Fibroblast of skin of scalp (primary cell): Measurements from ENCODE around the gene RHBDF2.
"Not testable (repeated sequence)": the region's sequence is repeated elsewhere in the genome, so short reads cannot be mapped to it uniquely, and the experiment has no call there.

Experiments
- DNase-seq: peaks from one replicate; pipeline ENCODE4 v3.0.0-alpha.2; 2013

RHBDF2 gene

DNA sequence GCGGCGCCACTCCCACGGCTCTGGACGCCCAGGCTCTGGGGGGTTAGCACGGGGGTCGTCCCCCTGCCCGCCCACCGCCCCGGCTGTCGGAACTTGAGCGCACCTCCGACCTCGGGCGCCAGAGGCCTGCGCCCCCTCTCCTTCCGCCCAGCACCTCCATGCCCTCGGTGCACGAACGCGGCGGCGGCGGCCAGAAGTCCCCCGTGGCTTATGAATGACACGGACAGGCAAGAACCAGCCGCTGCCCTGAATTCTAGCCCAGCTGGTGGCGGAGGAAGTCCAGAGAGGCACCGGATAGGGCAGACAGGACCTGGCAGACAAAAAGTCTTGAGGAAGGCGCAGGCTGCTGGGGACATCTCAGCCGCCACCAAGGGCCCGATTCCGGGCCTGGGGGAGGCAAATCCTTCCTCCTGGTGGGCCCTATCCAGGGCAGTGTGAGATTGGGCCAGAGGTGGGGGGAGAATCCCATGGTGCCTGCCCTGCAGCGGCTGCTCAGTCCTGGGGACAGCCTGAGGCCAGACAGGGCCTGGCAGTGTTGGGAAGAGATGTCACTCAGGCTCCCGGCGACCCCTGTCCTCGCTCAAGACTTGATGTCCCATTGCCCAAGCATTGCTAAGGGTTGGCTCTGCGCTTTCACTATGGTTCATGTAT lies 37.2 kb upstream of the RHBDF2 start:
- DNase-seq, result no peak

DNA sequence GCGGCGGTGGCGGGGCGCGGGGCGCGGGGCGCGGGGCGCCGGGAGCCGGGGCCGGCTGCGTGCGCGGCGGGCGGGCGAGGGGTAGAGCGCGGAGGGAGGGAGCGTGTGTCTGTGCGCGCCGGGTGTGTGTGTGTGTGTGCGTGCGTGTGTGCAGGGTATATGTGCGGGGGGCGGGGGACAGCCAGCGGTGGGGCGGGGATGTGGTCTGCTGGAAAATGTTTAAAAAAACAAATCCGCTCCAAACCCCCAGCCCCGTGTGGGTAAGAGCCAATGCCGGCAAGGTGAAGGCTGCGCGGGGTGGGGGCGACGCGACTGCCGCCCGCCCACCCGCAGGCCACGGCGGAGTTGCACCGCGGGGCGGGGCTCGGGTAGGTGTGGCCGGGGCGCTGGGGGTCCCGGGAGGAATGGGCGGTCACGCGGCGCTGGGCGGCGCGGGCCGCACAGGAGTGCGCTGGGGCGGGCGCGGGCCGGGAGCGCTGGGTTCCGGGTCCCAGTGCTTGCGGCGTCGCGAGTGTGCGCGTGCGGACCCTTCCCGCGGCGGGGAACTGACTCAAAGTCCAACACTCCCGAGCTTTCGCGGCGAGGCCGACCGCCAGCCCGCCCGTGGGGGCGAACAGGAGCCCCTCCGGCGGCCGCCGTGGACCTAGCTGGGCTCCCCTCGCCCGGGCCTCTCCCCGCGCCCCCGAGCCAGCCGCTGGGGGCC lies 36.5 kb upstream of the RHBDF2 start, which contains the start of gene CYGB:
TSS of gene CYGB (minus strand) at position 132 of the 703 bp plus-strand sequence. CDS start 167 bp downstream, outside the sequence.
- DNase-seq, result peak; percentile 43

DNA sequence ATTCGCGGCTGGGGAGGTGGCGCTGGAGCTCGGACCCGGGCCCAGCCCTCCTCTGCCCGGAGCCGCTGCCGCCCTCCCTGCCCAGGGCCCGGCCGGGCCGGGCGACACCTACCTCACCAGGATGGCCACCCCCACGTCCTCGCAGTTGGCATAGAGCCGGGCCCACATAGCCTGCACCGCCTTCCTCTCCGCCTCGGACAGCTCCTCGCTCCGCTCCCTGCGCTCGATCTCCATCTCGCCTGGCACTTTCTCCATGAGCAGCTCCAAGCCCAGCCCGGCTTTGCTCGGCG lies 36.0 kb upstream of the RHBDF2 start:
- peak; percentile 33 for DNase-seq

DNA sequence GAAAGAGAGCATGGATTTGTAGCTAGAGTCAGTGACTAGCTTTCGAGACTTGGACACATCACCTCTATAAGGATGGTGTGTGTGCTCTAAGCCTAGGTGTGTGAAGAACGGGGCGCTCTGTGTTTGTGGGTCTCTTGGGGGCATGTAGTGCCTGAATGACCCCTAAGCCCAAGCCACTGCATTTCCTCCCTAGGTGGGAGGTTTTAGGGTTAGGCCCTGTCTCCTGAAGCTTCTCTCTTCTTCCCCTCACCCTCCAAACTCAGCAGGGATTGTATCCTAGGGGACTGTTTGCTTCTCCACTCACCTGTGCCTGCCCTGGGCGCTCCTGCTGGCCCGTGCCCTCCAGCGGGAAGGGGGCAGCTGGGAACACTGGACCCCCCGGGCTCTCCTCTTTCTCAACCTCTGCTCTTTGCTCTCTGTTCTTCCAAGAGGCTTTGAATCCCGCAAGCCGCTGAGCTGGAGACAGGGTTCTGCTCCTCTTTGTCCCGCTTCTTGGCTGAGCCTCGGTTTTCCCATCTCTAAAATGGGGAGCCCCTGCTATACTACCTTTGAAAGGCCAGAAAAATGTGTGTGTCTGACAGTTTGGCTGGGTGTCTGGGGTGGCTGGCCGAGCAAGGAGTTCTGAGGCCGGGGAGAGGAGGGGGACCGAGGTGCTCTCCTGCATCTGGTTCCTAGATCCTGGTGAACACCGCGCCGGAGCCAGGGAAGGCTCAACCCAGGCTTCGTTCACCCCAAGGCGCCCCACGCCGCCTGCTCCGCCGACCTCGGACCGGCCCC lies 35.5 kb upstream of the RHBDF2 start:
- DNase-seq, result no peak

DNA sequence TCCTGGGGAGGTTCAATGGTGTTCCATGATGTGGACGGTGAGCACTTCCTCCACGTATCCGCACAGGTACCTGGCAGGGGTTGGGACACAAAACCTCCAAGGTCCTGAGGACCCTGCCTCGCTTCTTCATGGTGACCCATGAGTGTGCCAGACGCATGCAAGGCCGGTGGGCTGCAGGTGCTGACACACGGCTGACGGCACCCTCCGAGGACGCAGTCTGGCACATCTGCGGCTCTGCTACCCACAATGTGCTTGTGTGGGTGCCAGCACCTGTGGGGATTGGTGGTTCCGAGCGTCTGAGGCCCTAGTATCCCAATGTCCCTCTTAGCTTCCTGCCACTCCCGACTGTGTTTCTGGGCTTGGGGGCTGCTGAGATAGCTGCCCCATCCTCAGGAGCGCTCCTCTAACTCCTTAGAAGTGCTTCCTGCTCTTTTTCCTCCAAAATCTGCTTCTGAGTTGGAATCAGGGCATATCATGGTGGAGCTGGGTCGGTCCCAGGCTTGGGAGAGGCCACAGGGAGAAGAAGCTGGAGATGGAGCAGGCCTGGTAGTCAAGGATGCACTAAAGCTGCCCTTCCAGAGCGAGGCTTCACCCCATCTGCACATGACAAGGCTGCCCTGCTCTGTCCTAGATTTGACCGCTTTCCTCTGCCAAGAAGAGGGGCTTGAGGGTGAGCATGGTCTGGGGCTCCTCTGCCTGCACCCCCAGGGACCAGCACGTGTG lies 34.7 kb upstream of the RHBDF2 start:
- DNase-seq, result no peak

DNA sequence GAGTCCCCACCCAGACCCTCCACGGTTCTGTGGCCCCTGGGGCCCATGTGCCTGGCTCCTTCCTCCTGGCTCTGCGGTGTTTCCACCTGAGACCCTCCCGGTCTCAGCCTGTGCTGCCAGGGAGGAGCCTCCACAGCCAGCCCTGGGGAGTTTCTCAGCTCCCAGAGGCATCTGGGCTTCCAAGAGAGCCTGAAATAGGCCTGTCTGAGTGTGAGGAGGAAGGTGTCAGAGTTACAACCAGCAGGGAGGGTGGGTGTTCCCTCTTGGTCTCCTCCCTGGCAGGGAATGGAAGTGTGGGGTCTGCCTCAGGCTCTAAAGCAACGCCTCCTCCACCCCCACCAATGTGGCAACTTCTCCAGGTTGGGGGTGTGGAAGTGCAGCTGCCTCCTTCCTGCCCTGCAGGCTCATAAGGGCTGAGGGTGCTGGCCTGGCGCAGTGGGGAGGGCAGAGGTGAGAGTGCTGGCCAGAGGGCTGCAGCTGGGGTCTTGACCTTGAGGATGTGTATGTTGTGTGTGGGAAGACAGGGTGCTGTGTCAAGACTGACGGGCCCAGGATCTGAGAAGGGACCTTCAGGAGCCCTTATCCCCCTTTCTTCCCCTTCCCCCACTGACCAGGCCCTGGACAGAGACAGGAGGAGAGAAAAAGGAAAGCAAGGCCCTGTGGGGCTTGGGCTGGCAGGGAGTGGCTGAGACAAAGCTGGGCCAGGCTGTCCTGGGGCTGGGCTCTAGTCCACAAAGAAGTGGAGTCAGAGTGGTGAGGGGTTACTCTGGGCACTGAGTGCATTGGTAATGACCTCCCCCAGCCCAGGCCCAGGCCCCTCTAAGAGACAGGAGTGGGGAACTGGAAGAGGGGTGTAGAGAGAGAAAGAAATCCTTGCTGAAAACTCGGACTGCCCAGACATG lies 33.9 kb upstream of the RHBDF2 start:
- no peak for DNase-seq

DNA sequence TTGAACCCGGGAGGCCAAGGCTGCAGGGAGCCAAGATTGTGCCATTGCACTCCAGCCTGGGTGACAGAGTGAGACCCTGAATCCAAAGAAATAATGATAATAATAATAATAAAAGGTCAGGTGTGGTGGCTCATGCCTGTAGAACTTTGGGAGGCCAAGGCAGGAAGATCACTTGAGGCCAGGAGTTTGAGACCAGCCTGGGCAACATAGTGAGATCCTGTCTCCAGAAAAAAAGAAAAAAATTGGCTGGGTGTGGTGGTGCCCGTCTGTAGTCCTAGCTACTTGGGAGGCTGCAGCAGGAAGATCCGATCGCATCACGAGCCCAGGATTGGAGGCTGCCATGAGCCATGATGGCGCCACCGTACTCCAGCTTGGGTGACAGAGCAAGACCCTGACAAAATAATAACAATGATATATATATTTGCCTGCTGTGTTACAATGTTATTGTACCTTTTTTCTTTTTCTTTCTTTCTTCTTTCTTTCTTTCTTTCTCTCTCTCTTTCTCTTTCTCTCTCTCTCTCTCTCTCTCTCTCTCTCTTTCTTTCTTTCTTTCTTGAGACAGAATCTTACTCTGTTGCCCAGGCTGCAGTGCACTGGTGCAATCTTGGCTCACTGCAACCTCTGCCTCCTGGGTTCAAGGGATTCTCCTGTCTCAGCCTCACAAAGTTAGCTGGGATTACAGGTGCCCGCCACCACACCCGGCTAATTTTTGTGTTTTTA lies 32.6 kb upstream of the RHBDF2 start:
- not testable (repeated sequence) for DNase-seq

DNA sequence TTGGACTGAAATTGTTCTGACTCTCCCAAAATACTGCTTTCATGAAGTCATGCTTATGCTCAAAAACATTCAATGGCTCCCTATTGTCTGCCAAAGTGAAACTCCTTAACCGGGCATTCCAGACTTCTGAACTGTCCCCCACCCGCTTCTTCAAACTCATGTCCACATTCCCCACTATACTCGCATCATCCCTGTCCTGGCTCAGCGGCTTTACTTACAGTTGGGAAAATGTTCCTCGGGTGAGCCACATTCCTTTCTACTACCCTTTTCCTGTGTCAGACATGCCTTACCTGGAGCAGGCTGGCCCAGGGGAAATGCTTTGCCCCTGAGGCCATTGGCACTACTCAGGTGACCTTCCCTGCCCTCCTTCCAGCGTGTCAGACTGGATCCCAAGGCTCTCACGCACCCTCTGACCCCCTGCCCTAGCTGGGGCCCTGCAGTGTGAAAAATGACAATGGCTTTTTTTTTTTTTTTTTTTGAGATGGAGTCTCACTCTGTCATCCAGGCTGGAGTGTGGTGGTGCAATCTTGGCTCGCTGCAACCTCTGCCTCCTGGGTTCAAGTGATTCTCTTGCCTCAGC lies 30.9 kb upstream of the RHBDF2 start:
- DNase-seq, result peak; percentile 29

DNA sequence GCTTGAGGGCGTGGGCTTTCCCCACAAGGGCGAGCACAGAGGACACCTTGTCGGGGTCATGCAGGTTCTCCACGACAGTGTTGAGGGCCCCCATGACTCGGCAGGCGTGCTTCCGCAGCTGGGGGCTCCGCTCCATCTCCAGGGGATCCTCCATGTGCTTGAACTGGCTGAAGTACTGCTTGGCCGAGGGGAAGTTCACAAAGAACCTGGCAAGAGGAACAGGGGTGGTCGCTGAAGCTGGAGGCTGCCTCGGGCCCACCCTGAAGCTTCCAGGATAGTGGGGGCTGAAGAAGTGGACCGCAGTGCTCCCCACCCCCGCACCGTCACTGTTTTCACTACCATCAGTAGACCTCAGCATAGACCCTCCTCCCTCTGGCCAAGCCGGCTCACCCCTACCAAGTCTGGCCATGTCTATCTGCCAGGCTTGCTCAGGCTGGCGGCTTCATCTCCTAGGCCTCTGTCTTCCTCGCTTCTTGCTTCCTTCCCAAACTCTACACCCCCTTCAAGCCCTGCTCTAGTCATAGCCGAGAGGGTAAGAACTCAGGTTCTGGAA lies 30.3 kb upstream of the RHBDF2 start:
- no peak for DNase-seq

DNA sequence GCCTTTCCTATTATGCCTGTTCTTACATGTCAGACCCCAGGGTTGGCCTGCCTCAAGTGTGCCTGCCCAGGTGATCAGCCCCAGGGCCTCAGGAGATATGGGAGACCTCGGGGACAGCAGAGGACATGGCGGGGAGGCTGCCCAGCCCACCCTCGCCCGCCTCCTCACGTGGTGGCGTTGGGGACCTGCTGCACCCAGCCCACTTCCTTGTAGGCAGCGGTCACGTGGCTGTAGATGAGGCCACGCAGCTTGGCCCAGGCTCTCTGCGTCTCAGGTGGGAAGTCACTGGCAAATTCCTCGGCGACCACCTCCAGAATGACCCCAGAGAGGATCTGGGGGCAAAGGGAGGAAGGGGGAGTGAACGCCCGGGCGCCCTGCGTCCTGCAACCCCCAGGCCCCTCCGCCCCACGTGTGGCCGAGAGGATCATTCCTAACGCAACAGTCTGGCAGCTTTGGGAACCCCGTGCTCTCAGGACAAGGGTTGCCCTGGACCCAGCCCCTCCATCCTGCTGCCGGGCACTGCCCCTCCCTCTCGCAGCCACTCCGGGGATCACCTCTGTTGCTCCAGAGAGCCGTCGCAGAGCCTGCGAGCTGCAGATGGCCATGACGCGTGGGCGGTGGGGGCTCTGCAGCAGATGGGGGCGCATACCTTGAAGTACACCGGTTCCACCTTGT lies 29.7 kb upstream of the RHBDF2 start:
- DNase-seq, result no peak

DNA sequence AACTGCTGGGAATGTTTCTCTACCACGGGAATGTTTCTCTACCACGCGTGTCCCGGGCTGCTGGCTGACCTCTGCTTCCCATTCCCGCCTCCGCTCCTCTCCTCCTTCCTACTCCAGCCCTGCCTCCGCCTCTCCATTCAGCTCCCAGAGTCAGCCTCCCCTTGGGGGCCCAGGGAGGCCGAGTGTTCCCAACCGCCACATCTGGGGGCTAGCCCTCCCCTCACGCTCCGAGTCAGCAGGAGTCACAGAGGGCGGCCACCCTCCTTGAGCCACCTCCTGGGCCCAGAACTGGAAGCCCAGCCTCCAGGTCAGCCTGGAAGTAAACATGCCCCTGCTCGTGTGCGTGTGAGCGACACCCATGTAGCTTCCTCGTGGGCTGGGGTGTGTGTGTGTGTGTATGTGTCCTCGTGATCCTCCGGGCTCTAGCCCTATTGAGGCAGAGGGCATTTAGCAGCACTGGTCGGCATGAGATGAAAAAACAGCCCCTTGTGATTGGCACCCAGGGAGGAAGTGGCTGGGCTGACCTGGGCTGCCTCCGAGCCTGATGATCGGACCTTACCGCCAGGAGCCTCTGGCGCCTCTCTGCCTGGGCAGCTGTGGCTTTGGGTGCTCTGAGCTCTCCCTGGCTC lies 29.0 kb upstream of the RHBDF2 start:
- peak; percentile 58 for DNase-seq

DNA sequence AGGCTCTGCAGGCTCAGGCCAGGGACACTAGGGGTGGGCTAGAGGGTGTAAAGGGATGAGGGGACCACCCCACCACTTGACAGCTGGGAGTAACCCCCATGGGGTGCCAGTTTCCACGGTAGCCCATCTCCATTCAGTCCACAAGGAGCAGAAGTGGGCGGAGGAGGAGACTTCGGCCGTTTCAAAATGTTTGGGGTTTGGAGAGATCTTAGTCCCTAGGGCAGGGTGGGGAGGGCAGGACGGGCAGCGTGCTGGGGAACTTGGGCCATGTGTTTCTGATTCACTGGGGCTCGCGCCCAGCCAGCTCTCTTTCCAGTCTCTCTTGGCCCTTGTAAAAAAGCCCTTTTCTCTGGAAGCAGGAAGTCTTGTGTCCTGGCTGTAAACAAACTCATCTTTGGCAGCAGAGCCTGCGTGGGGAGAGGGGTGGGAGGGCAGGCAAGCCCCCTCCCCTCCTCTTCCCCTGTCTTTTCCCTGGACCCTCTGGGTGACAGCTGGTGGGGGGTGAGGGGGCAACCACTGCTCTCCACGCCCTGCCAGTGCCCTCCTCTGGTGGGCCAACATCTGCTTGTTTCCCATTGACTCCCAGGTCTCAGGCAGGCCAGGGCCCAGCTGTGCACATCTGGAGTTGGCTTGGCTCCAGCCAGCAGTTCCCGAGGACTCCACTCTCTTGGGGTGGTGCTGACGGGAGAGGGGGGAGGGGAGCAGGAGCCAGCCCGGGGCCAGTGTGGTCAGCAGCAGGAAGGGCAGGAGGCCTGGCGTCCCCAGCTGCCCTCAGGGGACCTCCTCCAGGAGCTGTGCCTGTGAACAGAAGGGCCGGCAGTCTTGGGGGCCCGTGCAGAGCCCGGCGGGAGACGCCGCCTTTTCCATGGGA lies 28.2 kb upstream of the RHBDF2 start:
- peak; percentile 87 for DNase-seq

DNA sequence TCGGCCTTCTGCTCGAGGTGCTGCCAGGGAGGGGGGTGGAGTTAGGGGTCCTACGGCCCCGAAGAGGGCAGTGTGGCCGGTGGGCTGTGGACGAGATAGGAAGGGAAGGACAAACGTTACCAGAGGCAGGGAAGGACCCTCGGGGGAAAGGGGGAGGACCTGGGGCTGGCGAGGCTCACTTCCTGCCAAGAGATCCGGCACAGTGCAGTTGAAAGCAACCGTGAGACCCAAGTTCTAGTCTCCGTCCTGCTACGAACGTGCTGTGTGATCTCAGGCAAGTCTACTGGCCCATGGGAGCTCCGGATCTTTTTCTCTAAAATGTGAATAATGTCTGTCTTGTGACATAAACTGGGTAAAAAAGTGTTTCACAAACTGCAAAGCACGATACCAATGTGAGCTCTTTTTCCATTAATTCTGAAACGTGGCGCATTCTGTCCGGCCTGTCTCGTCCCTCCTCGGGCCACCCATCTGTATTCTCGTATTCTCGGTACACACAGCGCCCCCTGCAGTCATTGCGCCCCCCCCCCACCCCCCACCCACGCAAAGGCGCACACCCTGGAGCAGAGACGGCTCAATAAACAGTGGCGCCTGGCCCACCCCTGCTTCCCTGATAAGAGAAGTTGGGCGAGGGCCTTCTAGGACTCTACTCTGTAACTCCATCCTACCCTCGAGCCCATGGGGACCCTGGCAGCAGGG lies 27.5 kb upstream of the RHBDF2 start:
- DNase-seq, result no peak

DNA sequence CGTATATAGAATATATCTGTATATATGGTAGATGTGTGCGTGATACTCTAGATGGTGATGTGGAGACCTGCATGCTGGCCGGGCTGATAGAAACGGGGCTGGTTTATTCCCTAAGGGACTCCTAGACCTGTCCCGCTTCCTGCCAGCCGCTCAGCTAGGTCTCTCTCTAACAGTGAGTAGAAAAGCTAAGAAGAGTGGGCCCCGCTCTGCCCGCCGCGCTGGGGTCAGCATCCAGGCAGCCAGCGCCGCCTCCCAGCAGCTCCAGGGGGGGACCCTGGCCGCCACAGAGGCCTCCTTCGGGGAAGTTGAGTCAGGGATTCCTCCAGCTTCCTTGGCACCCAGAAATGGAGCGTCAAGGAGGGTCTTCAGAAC lies 26.9 kb upstream of the RHBDF2 start:
- no peak for DNase-seq

DNA sequence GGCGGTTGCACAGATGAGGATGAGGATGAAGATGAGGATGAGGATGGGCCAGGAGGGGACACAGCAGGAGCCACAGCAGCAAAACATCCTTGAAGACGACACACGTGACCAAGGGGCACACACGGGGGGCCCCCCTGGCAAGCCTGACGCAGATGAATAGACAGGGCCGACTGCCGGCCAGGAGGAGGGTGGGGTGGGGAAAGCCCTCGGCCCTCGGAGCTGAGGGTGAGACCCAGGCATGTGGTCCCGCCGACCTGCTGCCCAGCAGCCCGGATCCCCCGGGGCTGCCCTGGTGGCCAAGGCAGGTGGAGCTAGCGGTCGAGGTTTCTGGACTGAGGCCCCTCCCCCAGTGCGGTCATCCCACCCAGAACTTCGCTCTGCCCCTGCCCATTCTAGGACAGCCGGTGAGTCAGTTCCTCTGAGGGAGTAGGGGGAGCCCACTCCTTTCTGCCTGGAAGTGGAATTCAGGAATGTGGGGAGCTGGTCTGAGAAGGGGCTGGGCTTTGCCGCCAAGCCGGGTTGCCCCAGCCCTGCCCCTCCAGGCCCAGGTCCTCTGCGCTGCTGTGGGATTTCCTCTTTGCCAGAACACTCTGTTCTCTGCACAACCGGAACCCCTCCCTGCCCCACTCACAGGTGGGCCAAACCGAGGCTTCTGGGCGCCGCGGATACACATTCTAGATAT lies 26.3 kb upstream of the RHBDF2 start:
- DNase-seq, result peak; percentile 68

DNA sequence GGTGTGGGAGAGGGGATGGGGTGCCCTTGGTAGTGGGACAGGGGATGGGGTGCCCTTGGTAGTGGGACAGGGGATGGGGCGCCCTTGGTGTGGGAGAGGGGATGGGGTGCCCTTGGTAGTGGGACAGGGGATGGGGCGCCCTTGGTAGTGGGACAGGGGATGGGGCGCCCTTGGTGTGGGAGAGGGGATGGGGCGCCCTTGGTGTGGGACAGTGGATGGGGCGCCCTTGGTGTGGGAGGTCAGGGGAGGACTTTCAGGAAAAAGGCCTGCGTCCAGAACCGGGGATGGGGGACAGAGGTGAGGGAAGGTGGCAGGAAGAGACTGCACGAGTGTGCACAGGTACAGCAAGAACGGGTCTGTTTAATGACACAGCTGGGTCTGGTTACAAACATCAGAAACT lies 25.8 kb upstream of the RHBDF2 start:
- not testable (repeated sequence) for DNase-seq

DNA sequence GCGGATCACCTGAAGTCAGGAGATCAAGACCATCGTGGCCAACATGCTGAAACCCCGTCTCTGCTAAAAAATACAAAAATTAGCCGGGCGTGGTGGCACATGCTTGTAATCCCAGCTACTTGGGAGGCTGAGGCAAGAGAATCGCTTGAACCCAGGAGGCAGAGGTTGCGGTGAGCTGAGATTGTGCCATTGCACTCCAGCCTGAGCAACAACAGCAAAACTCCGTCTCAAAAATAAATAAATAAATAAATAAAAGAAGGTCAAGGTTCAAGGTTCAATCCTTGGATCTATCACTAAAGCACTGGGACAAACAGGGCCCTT lies 24.2 kb upstream of the RHBDF2 start:
- DNase-seq, result not testable (repeated sequence)
